Endothelial cell (in vitro differentiated cells): ENCODE results near the gene ZNF444. TPM values are rescaled to one million over a fixed set of nuclear protein-coding genes. Genes with fewer than 3 reads are reported as not detected.

Source experiments
- DNase-seq: peaks from one replicate; pipeline ENCODE4 v3.0.0; 2021; ENCODE audit warnings: low spot score
- H3K27ac Mint-ChIP-seq: one replicate; pipeline ENCODE4 v1.8.0; 2021; ENCODE audit warnings: mixed read lengths, inconsistent platforms; ENCODE audit not compliant: unreplicated experiment
- H3K27me3 Mint-ChIP-seq: one replicate; pipeline ENCODE4 v1.8.0; 2021; ENCODE audit warnings: mild to moderate bottlenecking, moderate library complexity, mixed read lengths, inconsistent platforms; ENCODE audit not compliant: unreplicated experiment
- H3K36me3 Mint-ChIP-seq: one replicate; pipeline ENCODE4 v1.8.0; 2021; ENCODE audit warnings: mild to moderate bottlenecking, low read depth, mixed read lengths, inconsistent platforms; ENCODE audit not compliant: unreplicated experiment
- H3K4me1 Mint-ChIP-seq: one replicate; pipeline ENCODE4 v1.8.0; 2021; ENCODE audit warnings: mild to moderate bottlenecking, mixed read lengths, inconsistent platforms; ENCODE audit not compliant: unreplicated experiment
- H3K4me3 Mint-ChIP-seq: one replicate; pipeline ENCODE4 v1.8.0; 2021; ENCODE audit warnings: mild to moderate bottlenecking, mixed read lengths, inconsistent platforms; ENCODE audit not compliant: unreplicated experiment
- H3K9me3 Mint-ChIP-seq: one replicate; pipeline ENCODE4 v1.8.0; 2021; ENCODE audit warnings: mixed read lengths, inconsistent platforms; ENCODE audit not compliant: unreplicated experiment
- CTCF ChIP-seq: fragments of 200-600 bp; sonication (generic); IDR thresholded peaks from one replicate; pipeline ENCODE4 v1.5.0; 2021; ENCODE audit warnings: antibody characterized with exemption; ENCODE audit not compliant: unreplicated experiment
- total RNA-seq: library from RNA; stranded (reverse); fragmentation: NEBNext Ultra II Directional; extraction: Animal tissue kit (Norgen Biotek cat#: 25700); gene quantifications from one replicate; pipeline ENCODE4 v1.2.1, GENCODE V29; 2021; ENCODE audit not compliant: unreplicated experiment

ZNF444 gene
- total RNA-seq, 1 donor from 2014 or later, result 40.8 TPM

DNA sequence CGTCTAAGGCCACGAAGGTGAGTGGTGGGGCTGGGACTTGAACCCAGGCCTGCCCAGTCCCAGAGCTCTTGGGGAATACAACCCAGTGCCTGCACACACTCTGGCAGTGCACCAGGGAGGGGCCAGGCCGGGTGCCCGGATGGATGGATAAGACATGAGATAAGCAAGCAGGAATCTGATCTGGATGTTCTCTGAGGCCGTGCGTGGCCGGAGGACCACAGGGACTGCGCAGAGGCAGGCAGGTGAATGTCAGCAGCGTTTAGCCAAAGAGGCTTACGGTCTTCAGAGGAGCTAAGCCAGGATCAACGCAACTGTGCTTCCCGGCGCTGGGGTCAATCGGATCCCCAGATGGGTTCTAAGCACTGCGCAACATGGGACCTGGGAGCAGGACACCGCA is 21.5 kb upstream of the ZNF444 start:
- Mint-ChIP-seq H3K4me3 (peak overlapping the region; percentile 90), H3K36me3 (peaks cover 9% of the 10 kb centered on the region), H3K27me3 (peaks cover 16% of the 10 kb centered on the region), H3K27ac (peak overlapping the region; percentile 89), H3K4me1 (peaks cover 27% of the 10 kb centered on the region), H3K9me3 (no peaks in the 10 kb centered on the region)
- no peak for DNase-seq
- TF ChIP-seq CTCF, result no peak

GRCh38 chr19:56120002-56120370 is 21.1 kb upstream of the ZNF444 start:
- Mint-ChIP-seq H3K36me3 (peaks cover 9% of the 10 kb centered on the region), H3K27ac (peak overlapping the region; percentile 89), H3K4me3 (peak overlapping the region; percentile 90), H3K4me1 (peaks cover 23% of the 10 kb centered on the region), H3K27me3 (peaks cover 16% of the 10 kb centered on the region), H3K9me3 (no peaks in the 10 kb centered on the region)
- TF ChIP-seq CTCF, result no peak
- DNase-seq, result no peak

- Mint-ChIP-seq H3K27me3 (peaks cover 16% of the 10 kb centered on the region), H3K4me3 (peak overlapping the region; percentile 90), H3K27ac (peak overlapping the region; percentile 84), H3K36me3 (peaks cover 9% of the 10 kb centered on the region), H3K9me3 (no peaks in the 10 kb centered on the region), H3K4me1 (peaks cover 22% of the 10 kb centered on the region)
- peak; percentile 19 for TF ChIP-seq CTCF
- DNase-seq, result peak; percentile 77
Observed at GRCh38 chr19:56120371-56121179, 20.5 kb upstream of the ZNF444 start.

GRCh38 chr19:56121180-56122167 is 19.6 kb upstream of the ZNF444 start, which contains the start of gene ZNF787:
ZNF787 (minus strand) TSS chr19:56121295; CDS start chr19:56103217, 18,078 bp downstream.
- H3K36me3 Mint-ChIP-seq, result peaks cover 9% of the 10 kb centered on the region
- H3K4me3 Mint-ChIP-seq, result peak within 1 kb of the TSS; percentile 90
- peaks cover 16% of the 10 kb centered on the region for H3K27me3 Mint-ChIP-seq
- H3K9me3 Mint-ChIP-seq, result no peaks in the 10 kb centered on the region
- peak within 1 kb of the TSS; percentile 89 for H3K27ac Mint-ChIP-seq
- DNase-seq, result peak; percentile 99
- peaks cover 22% of the 10 kb centered on the region for H3K4me1 Mint-ChIP-seq
- no peak for TF ChIP-seq CTCF
